ENCODE measurements around the gene MZT2B. TPM values are rescaled to one million over a fixed set of nuclear protein-coding genes. Genes with fewer than 3 reads are reported as not detected.
"Not testable (repeated sequence)": the region's sequence is repeated elsewhere in the genome, so short reads cannot be mapped to it uniquely, and the experiment has no call there.

The MZT2B gene
- total and polyA plus RNA-seq, 2 of the 4 experiments (the other 2 are of a cell fraction): 24.9 to 115 TPM

DNA sequence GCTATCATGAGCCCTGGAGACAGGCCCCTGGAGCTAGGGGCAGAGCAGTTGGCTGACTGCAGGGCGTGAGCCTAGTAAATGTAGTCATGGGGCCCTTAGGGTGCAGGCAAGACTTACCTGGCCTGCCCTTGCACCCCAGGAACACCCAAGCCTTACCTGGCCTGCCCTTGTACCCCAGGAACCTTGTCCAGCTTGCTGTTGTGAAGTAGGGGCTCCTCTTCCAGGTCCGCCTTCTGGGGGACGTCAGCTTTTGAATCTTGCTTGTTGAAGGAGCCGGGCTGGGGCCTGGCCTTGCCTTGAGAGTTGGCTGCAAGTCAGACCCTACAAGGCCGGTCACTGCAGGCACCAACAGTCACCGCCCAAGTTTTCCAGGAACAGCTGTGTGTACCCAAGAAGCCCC lies 41.1 kb upstream of the MZT2B start:
- H3K4me3 ChIP-seq (ENCODE audit: insufficient read depth, low read depth, low read length); H3K18ac ChIP-seq (ENCODE audit: low read depth, low read length); H3K23ac ChIP-seq (ENCODE audit: low read depth, low read length); H4K91ac ChIP-seq (ENCODE audit: insufficient read depth, low read depth, low read length); dilution Hi-C loops (cut with HindIII; ENCODE audit: low sequenced_read_pairs, unreplicated experiment); H3K27me3 ChIP-seq (ENCODE audit: control insufficient read depth, insufficient read depth, low read length); H2BK120ac ChIP-seq (ENCODE audit: low read depth, low read length); H3K9ac ChIP-seq (ENCODE audit: low read depth, low read length); POLR2A ChIA-PET (ENCODE audit: unreplicated experiment); intact Hi-C loops (cut with micrococcal nuclease); H2AK5ac ChIP-seq (ENCODE audit: low read depth, low read length); H3K14ac ChIP-seq (replicated peaks; ENCODE audit: low read depth, low read length); H4K8ac ChIP-seq (ENCODE audit: low read depth in 2 of 2, low read length in 2 of 2); H3K4me1 ChIP-seq (ENCODE audit: control insufficient read depth, insufficient read depth, low read length); H2BK5ac ChIP-seq (ENCODE audit: low read depth, low read length, poor library complexity, severe bottlenecking); H2BK20ac ChIP-seq (ENCODE audit: low read depth, low read length); H3K4me2 ChIP-seq (ENCODE audit: low read depth, low read length); in situ Hi-C loops (cut with MboI; ENCODE audit: low sequenced_read_pairs); H3K36me3 ChIP-seq (ENCODE audit: control insufficient read depth, insufficient read depth, low read length); CTCF ChIA-PET; H3K27ac ChIP-seq (ENCODE audit: insufficient read depth, low read length); H2BK15ac ChIP-seq (ENCODE audit: low read depth, low read length); H3K9me3 ChIP-seq (ENCODE audit: control insufficient read depth, insufficient read depth, low read length); H3K4ac ChIP-seq (ENCODE audit: low read depth, low read length); H2AK9ac ChIP-seq (replicated peaks; ENCODE audit: low read depth, low read length, poor library complexity); BruUV-seq (replicated peaks); H4K5ac ChIP-seq (ENCODE audit: low read depth, low read length); DNase-seq; H3K9me1 ChIP-seq (ENCODE audit: insufficient read depth, low read length); H3K56ac ChIP-seq (ENCODE audit: extremely low read depth, insufficient read depth, low read length); H4K20me1 ChIP-seq (ENCODE audit: insufficient read depth, low read length); H2AFZ ChIP-seq (replicated peaks; ENCODE audit: low read length, poor library complexity); H3K79me1 ChIP-seq (ENCODE audit: low read depth in 1 of 2, low read length in 2 of 2); ATAC-seq (ENCODE audit: low read depth): not testable (repeated sequence)
- WGBS, 2 experiments (ENCODE audit: extremely low coverage in 2 of 2, insufficient read length in 1 of 2): no CpG with 5 or more reads among the region's 6 CpGs

DNA sequence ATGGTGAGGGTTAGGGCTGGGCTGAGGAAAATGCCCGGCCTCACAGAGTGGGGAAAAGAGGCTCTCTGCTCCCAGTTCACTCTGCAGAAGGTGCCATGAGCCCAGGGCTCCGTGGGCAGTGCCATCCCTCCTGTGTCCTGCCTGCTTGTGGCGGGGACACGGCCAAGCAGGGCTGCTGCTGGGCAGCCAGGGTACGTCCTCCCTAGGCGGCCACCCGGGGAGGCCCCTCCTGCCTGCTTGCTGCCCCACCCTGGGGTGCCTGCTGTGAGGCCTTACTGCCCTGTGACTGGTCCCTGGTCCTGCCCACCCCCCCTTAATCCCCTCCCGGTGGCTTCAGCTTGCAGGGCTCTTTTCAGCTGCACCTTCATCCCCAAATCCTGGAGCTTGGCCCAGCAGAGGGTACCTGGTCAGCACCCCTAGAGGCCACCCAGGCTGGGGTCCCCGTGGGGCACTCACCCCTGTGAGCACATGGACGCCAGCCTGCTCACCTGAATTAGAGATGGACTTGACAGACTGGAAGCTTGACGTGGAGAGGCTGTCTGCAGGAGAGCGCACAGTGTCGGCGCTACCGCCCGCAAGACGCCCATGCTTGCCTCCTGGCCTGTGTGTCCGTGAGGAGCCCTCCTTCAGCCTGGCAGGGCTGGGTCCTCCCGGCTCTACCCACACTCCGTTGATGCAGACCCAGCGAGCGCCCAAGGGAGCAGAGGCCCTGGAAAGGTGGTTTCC lies 40.3 kb upstream of the MZT2B start:
- H4K8ac ChIP-seq (ENCODE audit: low read depth in 2 of 2, low read length in 2 of 2); H2AK5ac ChIP-seq (ENCODE audit: low read depth, low read length); H3K4me3 ChIP-seq (ENCODE audit: insufficient read depth, low read depth, low read length); H3K36me3 ChIP-seq (ENCODE audit: control insufficient read depth, insufficient read depth, low read length); H2BK20ac ChIP-seq (ENCODE audit: low read depth, low read length); H3K79me1 ChIP-seq (ENCODE audit: low read depth in 1 of 2, low read length in 2 of 2); H2AFZ ChIP-seq (replicated peaks; ENCODE audit: low read length, poor library complexity); POLR2A ChIA-PET (ENCODE audit: unreplicated experiment); H4K5ac ChIP-seq (ENCODE audit: low read depth, low read length); H3K56ac ChIP-seq (ENCODE audit: extremely low read depth, insufficient read depth, low read length); H2BK5ac ChIP-seq (ENCODE audit: low read depth, low read length, poor library complexity, severe bottlenecking); H2BK120ac ChIP-seq (ENCODE audit: low read depth, low read length); H4K91ac ChIP-seq (ENCODE audit: insufficient read depth, low read depth, low read length); H3K9me1 ChIP-seq (ENCODE audit: insufficient read depth, low read length); H4K20me1 ChIP-seq (ENCODE audit: insufficient read depth, low read length); H3K14ac ChIP-seq (replicated peaks; ENCODE audit: low read depth, low read length); ATAC-seq (ENCODE audit: low read depth); H3K9ac ChIP-seq (ENCODE audit: low read depth, low read length); H3K4me2 ChIP-seq (ENCODE audit: low read depth, low read length); CTCF ChIA-PET; H3K9me3 ChIP-seq (ENCODE audit: control insufficient read depth, insufficient read depth, low read length); dilution Hi-C loops (cut with HindIII; ENCODE audit: low sequenced_read_pairs, unreplicated experiment); H2BK15ac ChIP-seq (ENCODE audit: low read depth, low read length); H3K23ac ChIP-seq (ENCODE audit: low read depth, low read length); H3K4me1 ChIP-seq (ENCODE audit: control insufficient read depth, insufficient read depth, low read length); H3K18ac ChIP-seq (ENCODE audit: low read depth, low read length); intact Hi-C loops (cut with micrococcal nuclease); BruUV-seq (replicated peaks); H3K27ac ChIP-seq (ENCODE audit: insufficient read depth, low read length); DNase-seq; H2AK9ac ChIP-seq (replicated peaks; ENCODE audit: low read depth, low read length, poor library complexity); H3K4ac ChIP-seq (ENCODE audit: low read depth, low read length); H3K27me3 ChIP-seq (ENCODE audit: control insufficient read depth, insufficient read depth, low read length); in situ Hi-C loops (cut with MboI; ENCODE audit: low sequenced_read_pairs): not testable (repeated sequence)
- WGBS, 2 experiments (ENCODE audit: extremely low coverage in 2 of 2, insufficient read length in 1 of 2): no CpG with 5 or more reads among the region's 22 CpGs

All from IMR-90 (cell line).